Activated T-cell treated with anti-CD3 and anti-CD28 coated beads for 1 hour (primary cell): ENCODE measurements around the gene TTPAL.
A peak's percentile ranks its signal among the peaks of the same experiment; 100 is the strongest.

Source experiments
- DNase-seq: peaks from one replicate; pipeline ENCODE4 v3.0.0-alpha.2; 2020; ENCODE audit warnings: low read depth

Gene TTPAL

GRCh38 chr20:44497761-44498160 lies 22.1 kb downstream of the TTPAL start:
- DNase-seq: no peak

DNA sequence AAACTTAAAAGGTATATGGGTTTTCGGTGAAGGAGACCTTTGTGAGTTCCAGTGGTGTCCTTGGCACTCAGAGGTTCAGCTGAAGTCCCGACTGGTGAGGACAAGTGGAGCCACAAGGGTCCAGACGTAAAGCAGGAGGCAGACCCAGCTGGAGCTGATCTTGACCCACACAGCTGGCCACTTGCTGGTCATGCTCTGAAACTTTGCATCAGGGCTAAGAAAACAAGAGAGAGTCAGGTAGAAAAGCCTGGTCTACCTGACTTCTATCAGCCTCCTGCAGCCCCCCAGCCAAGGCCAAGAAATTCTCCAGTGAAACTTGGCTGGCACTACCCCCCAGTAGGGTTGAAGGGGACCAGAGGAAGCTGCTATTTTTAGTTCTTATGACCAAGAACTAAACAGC lies 24.5 kb downstream of the TTPAL start:
- DNase-seq: no peak

GRCh38 chr20:44501448-44501847 lies 25.8 kb downstream of the TTPAL start:
- DNase-seq: no peak

- DNase-seq: no peak
These were observed 27.3 kb downstream of the TTPAL start for GRCh38 chr20:44502968-44503367.

DNA sequence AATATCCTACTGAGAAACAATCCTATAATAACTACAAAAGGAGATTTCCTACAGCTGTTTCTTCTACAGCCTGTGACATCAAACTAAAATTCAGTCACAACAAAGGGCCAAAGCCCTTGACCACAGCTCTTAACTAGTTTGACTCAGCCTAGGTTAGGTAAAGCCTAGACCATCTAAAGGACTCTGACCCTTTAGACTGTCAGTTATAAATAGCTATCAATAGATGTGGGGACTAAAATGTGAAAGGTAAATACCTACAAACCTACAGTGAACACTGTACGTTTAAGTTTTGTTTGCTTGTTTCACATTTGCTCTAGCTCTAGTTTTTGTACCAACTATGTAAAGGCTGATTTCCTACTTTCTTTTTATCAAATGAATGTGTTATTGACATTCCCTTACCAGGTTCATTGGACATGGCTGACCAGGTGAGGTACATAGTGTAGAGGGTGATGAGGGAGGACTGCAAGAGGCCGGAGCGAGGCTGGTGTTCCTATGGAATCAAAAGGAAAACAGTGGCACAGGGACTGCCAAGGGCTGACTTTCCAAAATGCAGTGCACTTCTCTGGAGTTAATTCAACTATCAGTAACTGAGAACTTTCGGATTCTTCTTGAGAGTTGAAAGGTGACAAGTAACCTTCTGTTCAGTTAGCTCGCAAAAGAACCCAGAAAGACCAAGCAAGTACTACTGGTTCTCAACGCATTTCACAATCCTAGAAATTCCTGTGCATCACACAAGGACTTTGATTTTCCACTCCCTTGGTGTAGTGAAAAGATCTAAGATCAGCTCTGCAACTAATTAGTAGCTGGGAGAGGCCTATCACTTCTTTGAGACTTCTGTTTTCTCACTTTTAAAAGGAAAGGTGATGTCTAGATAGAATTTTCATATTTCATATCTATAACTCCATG lies 29.0 kb downstream of the TTPAL start:
- no peak for DNase-seq

DNA sequence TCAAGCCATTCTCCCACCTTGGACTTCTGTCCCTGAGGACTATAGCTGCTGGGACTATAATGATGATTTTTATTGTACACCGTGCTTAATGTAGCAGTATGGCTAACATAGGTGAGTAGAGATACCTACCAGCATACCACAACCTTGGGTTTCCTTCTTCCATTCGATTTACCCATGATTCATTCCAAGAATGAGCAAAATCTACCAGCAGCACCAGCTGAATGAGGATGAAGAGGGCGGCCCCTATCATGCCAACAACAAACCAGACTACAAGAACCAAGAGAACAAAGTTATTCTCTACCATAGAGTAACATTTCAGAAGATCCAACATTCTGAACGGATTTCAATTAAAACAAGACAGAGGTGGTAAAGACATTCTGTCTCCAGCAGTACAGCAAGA lies 34.1 kb downstream of the TTPAL start:
- DNase-seq: no peak

GRCh38 chr20:44513871-44514270 lies 38.2 kb downstream of the TTPAL start:
- no peak for DNase-seq

GRCh38 chr20:44516491-44516890 lies 40.8 kb downstream of the TTPAL start:
- DNase-seq: no peak

DNA sequence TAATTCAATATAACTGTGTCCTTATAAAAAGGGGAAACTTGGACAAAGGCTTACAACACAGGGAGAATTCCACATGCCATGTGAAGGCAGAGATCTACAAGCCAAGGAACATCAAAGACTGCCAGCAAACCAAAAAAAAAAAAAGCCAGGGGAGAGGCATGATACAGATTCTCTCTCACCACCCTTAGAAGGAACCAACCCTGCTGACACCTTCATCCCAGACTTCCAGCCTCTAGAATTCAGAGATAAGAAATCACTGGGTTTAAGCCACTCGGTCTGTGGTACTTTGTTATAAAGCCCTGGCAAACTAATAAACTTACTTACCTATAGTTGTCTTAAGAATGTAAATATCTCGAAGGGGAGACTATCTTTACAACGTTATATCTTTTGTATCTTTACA lies 41.8 kb downstream of the TTPAL start:
- no peak for DNase-seq

GRCh38 chr20:44518248-44518647 lies 42.6 kb downstream of the TTPAL start:
- no peak for DNase-seq

DNA sequence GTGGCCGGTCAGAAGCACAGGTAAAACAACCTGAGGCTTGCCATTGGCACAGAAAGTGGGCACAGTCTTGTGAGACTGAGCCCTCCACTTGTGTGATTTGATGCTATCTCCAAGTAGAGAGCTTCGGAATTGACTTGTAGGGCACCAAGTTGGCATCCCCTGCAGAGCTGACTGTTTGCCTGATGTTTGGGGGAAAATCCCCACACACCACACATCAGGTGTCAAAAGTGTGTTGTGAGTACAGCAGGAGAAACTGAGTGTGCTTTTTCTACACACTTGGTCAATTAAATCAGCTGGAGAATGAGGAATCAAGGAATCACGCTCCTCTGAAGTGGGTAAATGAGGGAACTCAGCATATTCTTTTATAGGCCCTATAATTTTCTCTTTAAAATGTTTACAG lies 45.2 kb downstream of the TTPAL start:
- DNase-seq: no peak

GRCh38 chr20:44521484-44522481 lies 46.1 kb downstream of the TTPAL start, which contains the start of gene SERINC3:
TSS of gene SERINC3 (minus strand) at chr20:44522070. CDS start at chr20:44521951, 119 bp downstream.
- DNase-seq: peak; percentile 94

- DNase-seq: no peak
These were observed 47.2 kb downstream of the TTPAL start for GRCh38 chr20:44522841-44523240.

DNA sequence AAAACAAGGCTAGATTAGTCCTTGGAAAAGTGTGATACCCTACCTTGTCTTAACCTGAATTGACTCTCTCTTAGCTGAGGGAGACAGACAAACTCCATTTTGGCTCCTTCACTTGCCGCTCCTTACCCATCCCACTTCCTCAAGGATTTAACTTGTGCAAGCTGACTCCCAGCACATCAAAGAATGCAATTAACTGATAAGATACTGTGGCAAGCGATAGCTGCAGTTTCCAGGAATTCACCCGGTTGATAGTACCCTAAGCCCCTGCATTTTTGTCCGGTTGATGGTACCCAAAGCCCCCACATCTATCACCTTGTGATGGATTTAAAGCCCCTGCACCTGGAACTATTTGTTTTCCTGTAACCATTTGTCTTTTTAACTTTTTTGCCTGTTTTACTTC lies 48.1 kb downstream of the TTPAL start:
- no peak for DNase-seq

GRCh38 chr20:44526129-44526528 lies 50.5 kb downstream of the TTPAL start:
- no peak for DNase-seq

GRCh38 chr20:44527716-44528199 lies 52.1 kb downstream of the TTPAL start:
- no peak for DNase-seq

- DNase-seq: no peak
These were observed 52.6 kb downstream of the TTPAL start for GRCh38 chr20:44528309-44528708.

DNA sequence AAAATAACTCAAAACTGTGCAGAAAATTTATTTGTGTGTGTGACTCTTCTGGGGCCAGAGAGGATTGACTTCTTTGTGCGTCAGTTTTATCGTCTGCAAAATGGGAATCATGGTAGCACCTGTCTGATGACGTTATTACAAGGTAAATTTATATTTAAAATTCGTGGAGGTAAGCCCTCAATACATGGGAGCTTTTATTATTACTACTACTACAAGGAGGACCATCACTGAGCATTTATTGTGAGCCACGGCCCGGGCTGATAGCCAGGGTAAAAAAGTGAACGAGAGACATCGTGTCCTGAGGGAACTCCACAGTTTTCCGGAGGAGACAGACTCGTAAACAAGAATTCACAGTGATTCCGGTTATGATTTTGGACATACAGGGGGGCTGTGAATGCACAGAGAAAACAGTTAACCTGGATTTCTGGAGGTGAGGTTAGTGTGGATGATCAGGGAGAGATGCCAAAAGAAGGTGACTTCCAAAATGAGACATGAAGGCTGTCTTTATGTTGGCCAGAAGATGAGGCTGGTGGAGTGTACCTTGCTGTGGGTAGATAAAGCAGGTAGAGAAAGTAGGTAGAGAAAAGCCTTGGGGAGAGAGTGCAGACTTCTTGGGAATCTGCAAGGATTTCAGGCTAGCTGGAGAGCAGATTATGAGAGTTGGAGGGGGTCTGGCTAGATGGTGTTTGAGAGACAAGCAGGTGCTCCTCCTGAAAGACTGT lies 56.7 kb downstream of the TTPAL start:
- no peak for DNase-seq

DNA sequence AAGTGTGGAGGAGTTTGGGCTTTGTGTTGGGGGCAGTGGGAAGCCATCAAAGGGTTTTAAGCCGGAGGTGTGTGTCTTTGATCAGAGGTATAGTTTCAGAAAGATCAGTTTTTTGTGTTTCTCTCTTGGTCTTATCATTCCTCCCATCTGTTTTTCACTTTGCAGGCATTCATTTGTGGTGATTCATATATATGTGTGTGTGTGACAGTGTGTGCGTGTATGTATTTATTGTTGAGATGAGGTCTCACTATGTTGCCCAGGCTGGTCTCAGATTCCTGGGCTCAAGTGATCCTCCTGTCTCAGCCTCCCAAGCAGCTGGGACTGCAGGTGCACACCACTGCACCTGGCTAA lies 57.3 kb downstream of the TTPAL start:
- no peak for DNase-seq

GRCh38 chr20:44533928-44534327 lies 58.3 kb downstream of the TTPAL start:
- DNase-seq: no peak

- DNase-seq: no peak
These were observed 60.5 kb downstream of the TTPAL start for GRCh38 chr20:44536175-44536574.

DNA sequence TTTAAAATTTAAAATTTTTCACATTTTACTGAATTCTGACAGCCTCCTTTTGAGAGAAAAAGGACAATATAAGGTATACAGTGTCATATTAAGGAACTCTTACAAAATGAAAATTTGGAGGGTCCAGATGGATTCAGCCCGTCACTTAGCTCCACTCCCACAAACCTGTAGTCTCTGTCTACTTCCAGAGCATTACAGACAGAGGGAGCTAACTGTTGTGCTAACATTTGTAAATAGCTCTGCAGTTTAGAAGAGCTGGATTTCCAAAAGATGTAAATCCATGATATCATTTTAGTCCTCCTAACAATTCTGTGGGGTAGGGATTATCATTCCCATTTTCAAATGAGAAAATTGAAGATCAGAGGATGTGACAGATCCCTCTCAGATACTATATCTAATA lies 62.3 kb downstream of the TTPAL start:
- no peak for DNase-seq
